HepG2 (cell line): ENCODE measurements around the gene PLA2G12A. TPM values are rescaled to one million over a fixed set of nuclear protein-coding genes. Genes with fewer than 3 reads are reported as not detected.

Experiments
- ATAC-seq: fragments of 200-7000 bp; cut with Tn5 transposase; 3 replicates; pipeline ENCODE4 v1.9.1; 2020; ENCODE audit warnings: mild to moderate bottlenecking, moderate library complexity
- BruUV-seq: library from RNA; stranded (reverse); fragments of 400-500 nt; replicated peaks from 2 replicates; lab custom pipeline; 2021; lab: Mats Ljungman, UMichigan
- CTCF ChIA-PET: fragments of 300-600 bp; formaldehyde crosslinking; extraction: SDS; loops from one replicate; lab custom pipeline; 2021; ENCODE audit warnings: low total read pairs, inconsistent platforms, low intra/inter-chr PET ratio; lab: Yijun Ruan, JAX
- POLR2A ChIA-PET: fragments of 350-600 bp; sonication (Branson Sonifier 250); formaldehyde crosslinking; loops from one replicate; lab custom pipeline; 2020; ENCODE audit warnings: antibody characterized with exemption, inconsistent platforms; lab: Yijun Ruan, JAX
- DNase-seq: peaks from one replicate; pipeline ENCODE4 v3.0.0-alpha.2; 2015; ENCODE audit warnings: low spot score
- FAIRE-seq: peaks from 3 replicates; lab custom pipeline; 2011; peaks lifted over from hg19 to GRCh38; lab: Jason Lieb, UNC
- H2AFZ ChIP-seq: one replicate; pipeline ENCODE4 v1.6.1; 2011; ENCODE audit warnings: low read length, inconsistent platforms
- H3K27ac ChIP-seq: fragments of 300-600 bp; 3 replicates; pipeline ENCODE4 v1.8.0; 2011; ENCODE audit warnings: mixed run types, mild to moderate bottlenecking, mixed read lengths, low read length, inconsistent platforms; ENCODE audit not compliant: insufficient read depth; ENCODE audit errors: extremely low read length
- H3K27me3 ChIP-seq, 2 experiments: fragments of 200-600 bp in 1 of 2; 2 replicates in 1 of 2; 3 replicates in 1 of 2; pipeline versions ENCODE4 v1.6.0 to v1.8.0; 2011; ENCODE audit warnings: low read length in 2 of 2, mild to moderate bottlenecking in 2 of 2, moderate library complexity in 2 of 2, inconsistent platforms in 1 of 2; ENCODE audit not compliant: insufficient read depth in 2 of 2, control insufficient read depth in 1 of 2
- H3K36me3 ChIP-seq, 2 experiments: fragments of 200-600 bp in 1 of 2; replicated peaks in 1 of 2; 2 replicates in 1 of 2; 3 replicates in 1 of 2; pipeline versions ENCODE4 v1.5.1 to v1.8.0; 2011; ENCODE audit warnings: low read length in 2 of 2, inconsistent platforms in 1 of 2; ENCODE audit not compliant: insufficient read depth in 2 of 2, control insufficient read depth in 1 of 2
- H3K4me1 ChIP-seq: 2 replicates; pipeline ENCODE4 v1.5.1; 2012; ENCODE audit warnings: low read length, inconsistent platforms; ENCODE audit not compliant: insufficient read depth
- H3K4me2 ChIP-seq: 2 replicates; pipeline ENCODE4 v1.6.0; 2011; ENCODE audit warnings: low read depth, low read length, inconsistent platforms
- H3K4me3 ChIP-seq, 3 experiments: fragments of 200-600 bp in 1 of 3; sonication (generic), shearing (Covaris generic) in 1 of 3; replicated peaks in 1 of 3; 2 replicates each; pipeline ENCODE4 v1.5.1; 2011 to 2016; ENCODE audit warnings: low read length in 3 of 3, inconsistent platforms in 2 of 3, low read depth in 2 of 3, mild to moderate bottlenecking in 2 of 3, control low read depth in 1 of 3, mixed read lengths in 1 of 3; ENCODE audit not compliant: insufficient read depth in 1 of 3
- H3K79me2 ChIP-seq: one replicate; pipeline ENCODE4 v1.6.1; 2011; ENCODE audit warnings: low read length, inconsistent platforms; ENCODE audit not compliant: insufficient read depth
- H3K9ac ChIP-seq: 2 replicates; pipeline ENCODE4 v1.6.0; 2011; ENCODE audit warnings: mild to moderate bottlenecking, low read depth, low read length, inconsistent platforms; ENCODE audit not compliant: insufficient read depth
- H3K9me3 ChIP-seq: 2 replicates; pipeline ENCODE4 v1.5.1; 2012; ENCODE audit warnings: mild to moderate bottlenecking, low read length
- H4K20me1 ChIP-seq: 2 replicates; pipeline ENCODE4 v1.6.0; 2011; ENCODE audit warnings: inconsistent platforms, mild to moderate bottlenecking, low read length, moderate library complexity; ENCODE audit not compliant: insufficient read depth
- FUBP1 ChIP-seq: sonication (generic); formaldehyde crosslinking; IDR thresholded peaks from 2 replicates; pipeline ENCODE4 v1.5.1; 2020; ENCODE audit warnings: missing genetic modification reagents, mild to moderate bottlenecking, borderline replicate concordance
- HES4 ChIP-seq: sonication (generic); formaldehyde crosslinking; IDR thresholded peaks from 2 replicates; pipeline ENCODE4 v1.9.0; 2021; ENCODE audit warnings: mild to moderate bottlenecking, missing genetic modification reagents, borderline replicate concordance
- NFE2 ChIP-seq: sonication (generic); formaldehyde crosslinking; IDR thresholded peaks from 2 replicates; pipeline ENCODE4 v1.4.0; 2020; ENCODE audit warnings: missing genetic modification reagents
- NFE2L1 ChIP-seq: sonication (generic); formaldehyde crosslinking; IDR thresholded peaks from 2 replicates; pipeline ENCODE4 v1.4.0; 2020; ENCODE audit warnings: missing genetic modification reagents, mild to moderate bottlenecking, borderline replicate concordance
- RXRA ChIP-seq: sonication (generic); formaldehyde crosslinking; IDR thresholded peaks from 2 replicates; pipeline ENCODE4 v1.5.1; 2020; ENCODE audit warnings: missing genetic modification reagents
- SATB2 ChIP-seq: sonication (generic); formaldehyde crosslinking; IDR thresholded peaks from 2 replicates; pipeline ENCODE4 v1.5.0; 2020; ENCODE audit warnings: missing genetic modification reagents
- SNRNP70 ChIP-seq: fragments of 200-400 bp; formaldehyde crosslinking; IDR thresholded peaks from 2 replicates; pipeline ENCODE4 v1.6.1; 2017; ENCODE audit warnings: mild to moderate bottlenecking, low read depth, low read length, moderate library complexity
- ZNF256 ChIP-seq: sonication (generic); formaldehyde crosslinking; conservative IDR thresholded peaks from 2 replicates; pipeline ENCODE4 v1.4.0; 2020; ENCODE audit warnings: missing genetic modification reagents
- ZNF724P ChIP-seq: sonication (generic); formaldehyde crosslinking; IDR thresholded peaks from 2 replicates; pipeline ENCODE4 v1.8.0; 2022; ENCODE audit warnings: missing genetic modification reagents, borderline replicate concordance
- ZNF776 ChIP-seq: sonication (generic); formaldehyde crosslinking; IDR thresholded peaks from 2 replicates; pipeline ENCODE4 v1.4.0; 2020; ENCODE audit warnings: mild to moderate bottlenecking, missing genetic modification reagents
- ZNF841 ChIP-seq: sonication (generic); formaldehyde crosslinking; IDR thresholded peaks from 2 replicates; pipeline ENCODE4 v1.8.1; 2023; ENCODE audit warnings: missing genetic modification reagents, borderline replicate concordance
- WGBS: methylation state at CpG from one replicate; pipeline ENCODE4 v1.1.6; 2017; ENCODE audit warnings: low lambda C conversion rate; 5-methylcytosine and 5-hydroxymethylcytosine counted together
- in situ Hi-C: cut with HindIII; loops from 2 replicates; pipeline ENCODE4 v1.10.0; 2017; ENCODE audit warnings: low pct_unique_long_range_greater_than_20kb; ENCODE audit not compliant: extremely low pct_ligation_motif_present
- intact Hi-C: fragments of 100-400 bp; cut with micrococcal nuclease; formaldehyde crosslinking; loops from one replicate; pipeline ENCODE4 v1.10.0; 2022; ENCODE audit not compliant: unreplicated experiment
- polyA plus RNA-seq, 8 experiments: library from polyadenylated mRNA; depleted of rRNA in 3 of 8; stranded (reverse) in 7 of 8; unstranded in 1 of 8; fragments of >200 nt; fragmentation: Illumina TruSeq in 4 of 8; extraction: Trizol in 4 of 8; gene quantifications; 2 replicates each; pipeline versions ENCODE4 v1.2.1 to v1.2.3, GENCODE V29; 2011 to 2016; ENCODE audit warnings: low read depth in 4 of 8, missing spikeins in 1 of 8, mixed read lengths in 1 of 8; ENCODE audit not compliant: insufficient read depth in 1 of 8
- total RNA-seq, 5 experiments: library from RNA; depleted of rRNA; stranded (reverse); fragments of >200 nt; fragmentation: Illumina TruSeq; extraction: Trizol; gene quantifications; 2 replicates each; pipeline ENCODE4 v1.2.3, GENCODE V29; 2016; ENCODE audit warnings: low read depth in 1 of 5
- TF ChIP-seq, protein P1 (sequence below): sonication (generic); formaldehyde crosslinking; IDR thresholded peaks from 2 replicates; pipeline ENCODE4 v1.8.0; 2022; ENCODE audit warnings: mild to moderate bottlenecking, missing genetic modification reagents, moderate library complexity
- TF ChIP-seq, protein P2 (sequence below): sonication (generic); formaldehyde crosslinking; IDR thresholded peaks from 2 replicates; pipeline ENCODE4 v1.4.0; 2020; ENCODE audit warnings: low read depth, mild to moderate bottlenecking, missing genetic modification reagents
- TF ChIP-seq, protein P3 (sequence below): sonication (generic); formaldehyde crosslinking; IDR thresholded peaks from 2 replicates; pipeline ENCODE4 v1.5.0; 2020; ENCODE audit warnings: missing genetic modification reagents, mild to moderate bottlenecking, borderline replicate concordance

PLA2G12A gene
- total and polyA plus RNA-seq, 2 of the 13 experiments (the other 11 are each of a cell fraction or from before 2014, with no cell fraction given): 61.2 to 64.0 TPM

DNA sequence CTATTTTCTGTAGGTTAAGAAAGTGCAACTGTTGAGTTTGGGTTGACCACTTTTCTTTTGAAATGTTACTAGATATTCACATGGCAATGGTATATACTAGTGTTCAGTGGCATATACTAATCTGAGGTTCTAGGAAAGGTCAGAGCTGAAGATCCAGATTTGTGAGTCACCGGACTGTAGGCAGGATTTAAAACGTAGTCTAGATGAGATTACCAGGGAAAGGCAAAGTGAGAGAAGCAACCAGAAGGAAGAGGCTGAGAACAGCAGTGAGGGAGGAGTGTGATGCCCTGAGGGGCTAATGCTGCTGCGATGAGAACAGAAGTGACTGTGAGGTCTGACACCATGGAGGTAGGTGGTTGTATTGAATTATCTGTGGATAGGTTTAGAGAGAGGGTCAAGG is 9.7 kb upstream of the PLA2G12A start:
- Histone ChIP-seq H2AFZ (no peak overlapping the region), H3K9me3 (no peaks in the 10 kb centered on the region), H3K79me2 (no peaks in the 10 kb centered on the region), H3K9ac (no peak overlapping the region), H3K4me1 (no peaks in the 10 kb centered on the region), H3K36me3 (peaks cover 2 to 36% of the 10 kb centered on the region in 2 experiments), H3K4me2 (no peak overlapping the region), H3K27me3 (no peaks in the 10 kb centered on the region), H3K4me3 (no peak overlapping the region), H3K27ac (no peak overlapping the region), H4K20me1 (no peaks in the 10 kb centered on the region)
- ChIA-PET CTCF (no interaction called here), POLR2A (no interaction called here)
- DNase-seq: no peak
- TF ChIP-seq ZNF724P (no peak), HES4 (CRISPR knock-in tag) (no peak), RXRA (CRISPR knock-in tag) (no peak), SATB2 (no peak), NFE2 (no peak), ZNF776 (CRISPR knock-in tag) (no peak), NFE2L1 (no peak), ZNF841 (CRISPR knock-in tag) (no peak), SNRNP70 (no peak), ZNF256 (CRISPR knock-in tag) (no peak), FUBP1 (no peak)
- TF ChIP-seq, protein P1, sequence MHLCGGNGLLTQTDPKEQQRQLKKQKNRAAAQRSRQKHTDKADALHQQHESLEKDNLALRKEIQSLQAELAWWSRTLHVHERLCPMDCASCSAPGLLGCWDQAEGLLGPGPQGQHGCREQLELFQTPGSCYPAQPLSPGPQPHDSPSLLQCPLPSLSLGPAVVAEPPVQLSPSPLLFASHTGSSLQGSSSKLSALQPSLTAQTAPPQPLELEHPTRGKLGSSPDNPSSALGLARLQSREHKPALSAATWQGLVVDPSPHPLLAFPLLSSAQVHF (CRISPR knock-in tag): no peak
- TF ChIP-seq, protein P2, sequence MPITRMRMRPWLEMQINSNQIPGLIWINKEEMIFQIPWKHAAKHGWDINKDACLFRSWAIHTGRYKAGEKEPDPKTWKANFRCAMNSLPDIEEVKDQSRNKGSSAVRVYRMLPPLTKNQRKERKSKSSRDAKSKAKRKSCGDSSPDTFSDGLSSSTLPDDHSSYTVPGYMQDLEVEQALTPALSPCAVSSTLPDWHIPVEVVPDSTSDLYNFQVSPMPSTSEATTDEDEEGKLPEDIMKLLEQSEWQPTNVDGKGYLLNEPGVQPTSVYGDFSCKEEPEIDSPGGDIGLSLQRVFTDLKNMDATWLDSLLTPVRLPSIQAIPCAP: no peak
- TF ChIP-seq, protein P3, sequence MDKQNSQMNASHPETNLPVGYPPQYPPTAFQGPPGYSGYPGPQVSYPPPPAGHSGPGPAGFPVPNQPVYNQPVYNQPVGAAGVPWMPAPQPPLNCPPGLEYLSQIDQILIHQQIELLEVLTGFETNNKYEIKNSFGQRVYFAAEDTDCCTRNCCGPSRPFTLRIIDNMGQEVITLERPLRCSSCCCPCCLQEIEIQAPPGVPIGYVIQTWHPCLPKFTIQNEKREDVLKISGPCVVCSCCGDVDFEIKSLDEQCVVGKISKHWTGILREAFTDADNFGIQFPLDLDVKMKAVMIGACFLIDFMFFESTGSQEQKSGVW (CRISPR knock-in tag): no peak
- intact Hi-C loops (no loop called here), in situ Hi-C loops (no loop called here)
- ATAC-seq: no peak
- BruUV-seq: no TSS peak
- no peak for FAIRE-seq
- WGBS: 98% methylated on average over 3 of the region's 3 CpGs
